Limb (tissue), 2 donors: Measurements from ENCODE around the gene ZRANB3.
"Not testable (repeated sequence)": the region's sequence is repeated elsewhere in the genome, so short reads cannot be mapped to it uniquely, and the experiment has no call there.

Source experiments
- DNase-seq, 2 donors: peaks; one replicate each; pipeline ENCODE4 v3.0.0-alpha.2; 2016; ENCODE audit errors: extremely low spot score in 2 of 2

ZRANB3 gene

GRCh38 chr2:135335256-135335655 lies 195.8 kb downstream of the ZRANB3 start:
- DNase-seq: no peak

DNA sequence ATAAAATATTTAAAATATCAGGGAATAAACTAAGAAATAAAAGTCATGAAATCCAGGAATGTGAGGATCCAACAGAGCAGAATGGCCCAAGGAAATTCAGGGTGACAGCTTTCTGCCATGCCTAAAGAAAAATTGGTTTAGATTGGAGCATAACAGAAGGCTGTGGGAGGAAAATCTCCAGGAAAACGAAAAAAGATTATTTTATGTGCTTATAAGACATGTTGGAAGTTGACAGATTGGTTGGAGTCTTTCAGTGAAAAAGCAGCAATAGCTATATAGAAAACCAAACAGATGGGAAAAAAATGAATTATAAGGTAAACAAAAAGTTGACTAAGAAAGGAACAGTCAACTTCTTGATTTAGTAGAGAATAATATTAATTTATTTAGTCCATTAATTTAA lies 203.9 kb downstream of the ZRANB3 start:
- DNase-seq: no peak

- no peak for DNase-seq
These were observed 210.3 kb downstream of the ZRANB3 start for GRCh38 chr2:135320465-135321355.

GRCh38 chr2:135318808-135319207 lies 212.2 kb downstream of the ZRANB3 start:
- DNase-seq: no peak

DNA sequence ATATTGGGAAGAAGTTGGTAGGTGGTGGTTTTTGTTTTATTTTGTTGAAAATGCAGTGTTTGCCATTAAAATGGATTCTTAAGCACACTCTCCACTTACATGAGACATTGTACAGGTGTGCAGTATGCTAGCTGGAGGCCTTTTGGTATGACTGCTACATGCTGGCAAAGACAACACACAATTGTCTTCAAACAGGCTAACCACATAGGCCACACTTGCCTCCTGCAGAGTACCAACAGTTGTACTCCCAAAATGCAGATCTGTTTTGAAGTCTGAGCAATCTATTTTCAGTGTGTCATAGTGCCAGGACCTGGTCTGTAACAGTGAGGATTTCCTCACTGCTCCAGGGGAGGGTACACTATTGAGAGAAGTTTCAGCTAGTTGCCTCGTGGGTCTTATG lies 213.6 kb downstream of the ZRANB3 start:
- no peak for DNase-seq

- no peak for DNase-seq
These were observed 219.1 kb downstream of the ZRANB3 start for GRCh38 chr2:135311962-135312361.

DNA sequence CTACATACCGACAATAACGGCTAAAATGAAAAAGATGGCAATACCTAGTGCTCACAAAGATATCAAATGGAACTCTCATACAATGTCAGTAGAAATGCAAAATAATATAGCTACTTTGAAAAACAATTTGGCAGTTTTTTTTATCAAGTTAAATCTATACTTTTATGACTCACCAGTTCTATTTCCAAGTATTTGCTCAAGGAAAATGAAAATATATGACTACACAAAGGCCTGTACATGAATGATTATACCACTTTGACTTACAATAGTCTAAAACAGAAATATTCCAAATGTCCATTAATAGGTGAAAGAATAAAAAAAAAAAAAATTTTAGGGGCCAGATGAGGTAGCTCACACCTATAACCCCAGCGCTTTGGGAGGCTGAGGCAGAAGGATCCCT lies 219.8 kb downstream of the ZRANB3 start:
- DNase-seq: no peak

GRCh38 chr2:135304694-135305093 lies 226.3 kb downstream of the ZRANB3 start:
- no peak for DNase-seq

DNA sequence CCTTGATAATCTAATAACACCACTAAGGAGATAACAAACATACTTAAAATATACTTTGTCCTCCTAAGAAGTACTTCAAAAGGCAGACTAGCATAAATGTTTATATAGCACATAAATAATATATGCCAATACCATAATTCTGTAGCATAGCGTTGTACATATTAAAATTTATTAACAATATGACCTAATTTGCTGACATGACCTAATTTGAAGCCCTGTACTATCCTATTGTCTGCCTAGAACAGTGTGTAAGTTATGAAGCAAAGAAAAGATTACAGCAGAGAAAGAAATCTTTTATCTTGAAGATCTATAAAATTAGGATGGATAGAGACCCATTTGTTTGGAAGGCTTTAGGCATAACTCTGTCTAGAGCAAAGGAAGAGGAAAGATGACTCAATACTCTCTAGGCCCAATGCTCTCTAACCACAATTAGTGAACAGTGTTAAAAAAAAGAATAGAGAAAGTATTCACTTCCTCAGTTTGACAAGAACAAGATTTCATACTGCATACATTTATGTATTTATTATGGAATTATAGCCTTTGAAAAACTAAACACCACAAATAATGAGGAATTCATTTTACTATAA lies 231.3 kb downstream of the ZRANB3 start:
- DNase-seq: no peak

- DNase-seq: no peak
These were observed 231.9 kb downstream of the ZRANB3 start for GRCh38 chr2:135299165-135299564.

GRCh38 chr2:135287121-135287520 lies 243.9 kb downstream of the ZRANB3 start:
- DNase-seq: not testable (repeated sequence)

DNA sequence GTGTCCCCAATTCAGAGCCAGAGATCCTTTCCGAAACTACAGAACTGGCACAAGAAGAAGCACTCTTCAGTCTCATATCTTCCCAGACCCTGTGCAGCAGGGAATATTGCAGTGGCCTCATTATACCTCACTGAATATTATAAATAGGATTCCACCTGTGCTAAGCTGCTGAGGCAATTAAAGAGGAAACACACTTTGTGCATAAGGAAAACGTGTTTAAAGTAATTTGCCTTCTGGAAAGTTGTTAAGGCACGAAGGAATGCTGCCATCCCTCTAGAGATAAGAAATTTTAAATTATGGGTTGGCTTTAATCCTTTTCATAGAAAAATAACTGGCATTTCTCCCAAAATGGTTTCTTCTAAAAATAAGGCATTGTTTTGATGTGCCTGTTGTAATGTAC lies 245.6 kb downstream of the ZRANB3 start:
- no peak for DNase-seq

DNA sequence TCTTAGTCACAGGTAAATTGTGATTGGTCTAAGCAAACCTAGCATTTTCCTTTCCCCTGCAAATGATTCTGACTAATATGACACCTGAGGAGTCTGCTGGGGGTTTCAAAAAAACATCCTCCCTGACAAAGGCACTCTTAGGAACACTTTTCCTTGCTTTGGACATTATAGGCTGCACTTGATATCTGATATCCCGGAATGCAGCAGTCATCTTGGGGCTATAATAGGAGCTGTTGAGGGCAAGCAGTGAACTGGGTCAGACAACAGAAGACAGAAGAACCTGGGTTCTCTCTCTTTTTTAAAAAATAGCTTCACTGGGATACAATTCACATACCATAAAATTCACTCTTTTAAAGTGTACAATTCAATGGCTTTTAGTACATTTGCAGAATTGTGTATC lies 249.6 kb downstream of the ZRANB3 start:
- DNase-seq: no peak

DNA sequence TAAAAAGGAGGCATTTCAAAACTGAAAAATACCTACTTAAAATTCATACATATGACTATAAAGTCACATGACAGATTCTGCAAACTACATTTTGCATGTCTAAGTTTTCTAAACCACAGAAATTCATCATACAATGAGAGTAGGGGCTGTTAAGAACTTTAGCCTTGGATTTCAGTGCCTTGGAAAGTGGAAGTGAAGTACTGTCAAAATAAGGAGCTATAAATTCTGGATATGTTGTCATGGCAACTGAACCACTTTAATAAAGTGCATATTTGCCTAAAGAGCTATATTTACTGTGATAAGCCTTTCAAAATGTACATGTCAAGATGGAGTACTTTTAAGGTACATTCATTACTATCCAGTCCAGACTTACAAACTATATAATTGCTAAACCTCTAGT lies 251.8 kb downstream of the ZRANB3 start:
- DNase-seq: no peak

- DNase-seq: no peak
These were observed 254.5 kb downstream of the ZRANB3 start for GRCh38 chr2:135276525-135276924.

- no peak for DNase-seq
These were observed 260.0 kb downstream of the ZRANB3 start for GRCh38 chr2:135271006-135271405.

GRCh38 chr2:135265960-135266490 lies 265.0 kb downstream of the ZRANB3 start:
- no peak for DNase-seq

GRCh38 chr2:135259123-135259522 lies 271.9 kb downstream of the ZRANB3 start:
- DNase-seq: no peak

DNA sequence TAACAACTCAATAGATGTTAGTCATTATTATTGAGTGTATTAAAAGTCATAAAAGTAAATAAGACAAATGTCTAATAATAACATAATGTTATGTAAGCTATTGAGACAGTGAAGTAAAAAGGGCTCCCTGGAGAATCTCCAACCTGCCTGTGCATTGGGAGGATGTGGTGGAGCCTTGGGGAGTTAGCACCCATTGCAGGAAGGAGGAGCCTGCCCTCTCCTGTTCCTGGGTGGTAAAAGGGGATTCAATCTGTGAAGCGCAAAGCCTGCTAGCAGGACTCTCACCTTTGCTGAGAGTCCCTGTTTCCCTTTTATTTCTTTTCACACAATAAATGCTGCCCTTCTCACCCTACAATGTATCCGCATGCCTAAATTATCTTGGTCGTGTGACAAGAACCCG lies 272.8 kb downstream of the ZRANB3 start:
- DNase-seq: no peak

GRCh38 chr2:135257383-135258090 lies 273.5 kb downstream of the ZRANB3 start:
- no peak for DNase-seq

DNA sequence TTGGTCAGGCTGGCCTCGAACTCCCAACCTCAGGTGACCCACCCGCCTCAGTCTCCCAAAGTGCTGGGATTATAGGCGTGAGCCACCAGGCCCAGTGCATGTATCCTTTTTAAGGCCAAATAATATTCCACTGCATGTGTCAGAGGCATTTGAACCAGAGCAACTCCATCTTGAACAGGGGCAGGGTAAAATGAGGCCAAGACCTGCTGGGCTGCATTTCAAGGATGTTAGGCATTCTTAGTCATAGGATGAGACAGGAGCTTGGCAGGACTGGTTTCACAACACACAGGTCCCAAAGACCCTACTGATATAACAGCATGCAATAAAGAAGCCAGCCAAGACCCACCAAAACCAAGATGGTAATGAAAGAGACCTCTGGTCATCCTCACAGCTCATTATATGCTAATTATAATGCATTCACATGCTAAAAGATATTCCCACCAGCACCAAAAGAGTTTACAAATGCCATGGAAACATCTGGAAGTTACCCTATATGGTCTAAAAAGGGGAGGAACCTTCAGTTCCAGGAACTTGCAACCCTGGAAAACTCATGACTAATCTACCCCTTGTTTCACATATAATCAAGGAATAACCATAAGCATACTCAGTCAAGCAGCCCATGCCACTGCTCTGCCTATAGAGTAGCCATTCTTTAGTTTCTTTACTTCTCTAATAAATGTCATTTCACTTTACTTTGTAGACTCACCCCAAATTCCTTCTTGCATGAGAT lies 274.3 kb downstream of the ZRANB3 start:
- no peak for DNase-seq

DNA sequence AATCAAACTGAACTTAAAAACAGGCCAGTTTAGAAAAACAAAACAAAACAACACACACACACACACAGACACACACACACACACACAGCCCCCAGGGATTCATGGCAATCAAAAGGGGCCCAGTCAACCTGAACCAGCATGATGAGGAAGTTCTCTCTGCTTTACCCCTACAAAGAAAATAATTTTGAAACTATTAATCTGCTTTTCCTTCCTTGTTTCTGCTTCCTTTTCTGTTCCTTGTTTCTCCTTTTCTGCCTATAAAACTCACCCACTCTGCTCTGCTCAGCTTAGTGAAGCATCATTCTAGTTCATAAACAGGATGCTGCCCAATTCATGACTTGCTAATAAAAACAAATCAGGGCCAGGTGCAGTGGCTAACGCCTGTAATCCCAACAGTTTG lies 275.8 kb downstream of the ZRANB3 start:
- no peak for DNase-seq
